Endothelial cell of hepatic sinusoid (primary cell): ENCODE data around the gene PRUNE2.
"Not testable (repeated sequence)": the region's sequence is repeated elsewhere in the genome, so short reads cannot be mapped to it uniquely, and the experiment has no call there.

Source experiments
- in situ Hi-C: cut with HindIII; loops from 2 replicates; pipeline ENCODE4 v1.10.0; 2017; ENCODE audit warnings: low sequenced_read_pairs

PRUNE2 gene

DNA sequence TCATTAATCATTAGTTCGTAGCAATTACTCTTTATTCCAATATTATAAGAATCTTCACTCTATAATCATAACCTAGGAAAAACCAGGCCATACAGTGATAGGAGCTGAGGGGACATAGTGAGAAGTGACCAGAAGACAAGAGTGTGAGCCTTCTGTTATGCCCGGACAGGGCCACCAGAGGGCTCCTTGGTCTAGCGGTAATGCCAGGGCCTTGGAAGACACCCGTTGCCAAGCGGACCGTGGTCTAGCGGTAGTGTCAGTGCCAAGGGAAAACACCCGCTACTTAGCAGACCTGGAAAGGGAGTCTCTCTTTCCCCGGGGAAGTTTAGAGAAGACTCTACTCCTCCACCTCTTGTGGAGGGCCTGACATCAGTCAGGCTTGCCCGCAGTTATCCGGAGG is 239.9 kb downstream of the PRUNE2 start:
- in situ Hi-C loops = not testable (repeated sequence)

GRCh38 chr9:76665458-76665857 is 240.5 kb downstream of the PRUNE2 start:
- in situ Hi-C loops = no loop called here

- in situ Hi-C loops = no loop called here
Observed at GRCh38 chr9:76664120-76664519, 241.8 kb downstream of the PRUNE2 start.

GRCh38 chr9:76662476-76663281 is 243.2 kb downstream of the PRUNE2 start:
- in situ Hi-C loops = no loop called here

DNA sequence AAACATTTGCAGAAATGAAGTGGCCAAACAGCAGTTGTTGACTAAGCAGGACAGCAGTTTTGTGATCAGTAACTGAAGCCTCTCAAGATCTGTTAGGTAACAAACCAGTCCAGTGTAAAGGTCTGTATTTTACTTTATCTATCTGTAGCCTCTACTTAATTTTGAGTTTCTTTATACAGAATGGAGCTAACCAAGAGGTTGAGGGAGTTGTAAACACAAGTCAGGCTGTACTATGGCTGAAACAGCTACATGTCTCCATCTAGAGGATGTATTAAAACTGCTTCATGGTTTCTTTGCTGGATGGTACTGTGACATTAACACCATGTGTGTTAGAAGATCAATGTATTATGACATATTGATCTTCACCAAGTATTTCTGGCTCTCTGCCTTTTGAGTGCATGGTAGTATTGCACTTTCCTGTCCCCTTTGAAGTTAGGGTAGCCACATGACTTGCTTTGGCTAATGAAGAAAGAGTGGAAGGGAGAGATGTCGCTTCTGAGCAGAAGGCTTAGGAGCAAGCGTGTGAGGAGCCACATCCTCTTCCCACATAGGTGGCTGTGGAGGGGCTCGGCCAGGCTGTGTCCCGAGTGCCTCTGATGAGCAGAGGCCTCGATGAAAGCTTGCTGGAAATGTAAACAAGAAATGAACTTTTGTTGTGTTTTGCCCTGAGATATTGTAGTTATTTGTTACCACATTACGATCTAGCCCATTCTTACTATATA is 247.2 kb downstream of the PRUNE2 start:
- in situ Hi-C loops = no loop called here

DNA sequence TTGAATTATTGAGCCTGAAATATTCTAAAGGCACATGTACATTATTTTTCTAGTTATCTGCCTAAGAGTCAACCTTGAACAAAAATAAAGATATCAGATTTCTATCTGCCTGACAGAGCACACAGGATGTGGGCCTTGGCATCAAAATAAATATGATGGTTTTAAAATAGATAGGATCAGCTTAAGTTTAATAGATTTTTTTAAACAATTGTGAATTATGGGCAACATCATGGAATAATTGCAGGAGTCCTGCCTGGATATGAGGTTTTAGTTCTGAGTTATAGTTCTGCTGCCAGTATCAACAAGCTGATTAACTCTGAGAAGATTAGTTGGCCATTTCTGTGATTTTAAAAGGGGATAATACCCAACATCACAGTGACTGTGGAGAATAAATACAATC is 248.6 kb downstream of the PRUNE2 start:
- in situ Hi-C loops = no loop called here

DNA sequence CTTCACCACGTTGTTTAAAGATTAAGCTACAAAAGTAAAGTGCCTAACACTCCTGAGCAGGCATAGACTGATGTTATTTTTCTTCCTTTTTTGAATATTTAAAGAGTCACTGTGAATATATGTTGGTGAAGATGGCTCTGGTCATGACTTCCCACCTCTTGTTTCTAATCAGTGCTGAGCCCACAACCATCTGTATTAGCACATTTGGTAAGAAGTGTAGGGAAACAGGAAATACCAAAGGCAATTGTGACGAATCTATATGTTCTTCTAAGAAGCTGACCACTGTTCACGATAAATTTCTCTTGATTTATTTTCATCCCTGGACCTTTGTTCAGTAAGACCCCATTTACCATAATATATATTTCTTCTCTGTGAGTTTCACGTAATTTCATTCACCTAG is 249.9 kb downstream of the PRUNE2 start:
- in situ Hi-C loops = no loop called here

DNA sequence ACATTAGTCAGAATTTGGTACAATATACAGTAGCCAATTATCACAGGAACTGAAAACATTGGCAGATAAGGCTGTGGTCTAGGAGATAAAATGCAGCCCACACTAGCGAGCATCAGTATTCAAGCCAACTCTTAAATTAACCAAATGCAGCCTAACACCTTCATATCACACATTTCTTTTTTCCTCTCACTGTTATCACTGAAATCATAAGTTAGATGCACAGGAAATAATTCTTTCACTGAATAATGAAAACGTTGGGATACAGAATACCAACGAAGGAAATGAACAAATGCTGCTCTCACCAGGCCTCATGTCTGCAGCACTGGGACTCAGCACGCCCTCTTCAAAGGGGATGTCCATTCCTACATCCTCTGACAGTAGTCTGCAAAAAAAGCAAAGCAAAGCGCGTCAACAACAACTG is 250.8 kb downstream of the PRUNE2 start:
- in situ Hi-C loops = no loop called here

- in situ Hi-C loops = loop anchor here (5.0 kb wide), 1 partner anchor 48 kb away; no protein-coding TSS in a partner anchor
Observed at GRCh38 chr9:76654575-76654974, 251.3 kb downstream of the PRUNE2 start.

GRCh38 chr9:76654051-76654461 is 251.9 kb downstream of the PRUNE2 start:
- in situ Hi-C loops = loop anchor here (5.0 kb wide), 1 partner anchor 48 kb away; no protein-coding TSS in a partner anchor

- in situ Hi-C loops = loop anchor here (5.0 kb wide), 1 partner anchor 49 kb away; no protein-coding TSS in a partner anchor
Observed at GRCh38 chr9:76652894-76653293, 253.0 kb downstream of the PRUNE2 start.

GRCh38 chr9:76651119-76651705 is 254.7 kb downstream of the PRUNE2 start:
- in situ Hi-C loops = loop anchor here (5.0 kb wide), 1 partner anchor 51 kb away; no protein-coding TSS in a partner anchor

GRCh38 chr9:76650692-76651091 is 255.2 kb downstream of the PRUNE2 start:
- in situ Hi-C loops = loop anchor here (5.0 kb wide), 1 partner anchor 52 kb away; no protein-coding TSS in a partner anchor

- in situ Hi-C loops = loop anchor here (5.0 kb wide), 1 partner anchor 52 kb away; no protein-coding TSS in a partner anchor
Observed at GRCh38 chr9:76649894-76650293, 256.0 kb downstream of the PRUNE2 start.

DNA sequence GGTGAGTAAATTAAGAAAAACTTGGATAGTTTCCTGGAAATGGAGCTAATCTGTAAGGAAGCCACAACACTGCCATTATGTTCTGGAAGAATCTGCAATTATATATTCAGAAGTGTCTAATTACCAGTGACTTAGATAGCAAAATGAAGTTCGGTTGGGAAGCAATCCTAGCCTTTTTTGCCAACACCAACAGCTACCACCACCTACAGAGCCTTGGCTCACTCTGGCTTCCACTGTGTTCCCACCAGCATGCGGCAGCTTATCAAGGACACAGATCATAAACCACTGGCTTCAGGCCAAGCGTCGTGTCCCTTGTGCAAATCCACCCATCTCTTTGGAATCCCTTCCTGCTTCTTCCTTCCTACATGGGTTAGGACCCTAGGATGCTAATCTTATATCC is 259.7 kb downstream of the PRUNE2 start:
- in situ Hi-C loops = no loop called here

DNA sequence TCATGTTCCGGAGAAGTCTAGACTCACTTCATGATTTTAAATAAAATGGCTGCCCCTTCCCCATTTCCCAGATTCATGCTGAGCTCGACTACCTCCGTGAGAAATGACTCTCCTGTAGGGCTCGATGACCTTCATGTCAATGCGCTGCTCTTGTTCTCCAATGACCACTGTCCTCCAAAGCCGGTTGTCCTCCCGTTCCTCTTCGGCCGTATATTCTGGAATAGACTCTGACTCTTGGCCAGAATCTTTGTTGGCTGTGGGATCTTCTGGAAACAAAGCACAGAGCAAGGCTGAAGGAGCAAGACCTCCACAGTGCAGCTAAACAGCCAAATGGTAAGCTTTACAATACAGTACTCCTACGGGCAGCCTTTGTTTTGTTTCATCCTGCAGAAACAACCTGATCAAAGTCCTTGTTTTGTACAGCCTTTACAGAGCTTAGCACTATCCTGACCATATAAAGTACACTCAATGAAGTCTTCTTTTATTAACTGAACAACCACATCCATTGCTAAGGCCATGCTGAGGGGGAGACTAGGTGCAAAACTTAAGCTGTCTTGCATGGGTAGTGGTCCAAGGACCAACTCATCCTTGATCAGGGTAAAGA is 261.2 kb downstream of the PRUNE2 start:
- in situ Hi-C loops = no loop called here

DNA sequence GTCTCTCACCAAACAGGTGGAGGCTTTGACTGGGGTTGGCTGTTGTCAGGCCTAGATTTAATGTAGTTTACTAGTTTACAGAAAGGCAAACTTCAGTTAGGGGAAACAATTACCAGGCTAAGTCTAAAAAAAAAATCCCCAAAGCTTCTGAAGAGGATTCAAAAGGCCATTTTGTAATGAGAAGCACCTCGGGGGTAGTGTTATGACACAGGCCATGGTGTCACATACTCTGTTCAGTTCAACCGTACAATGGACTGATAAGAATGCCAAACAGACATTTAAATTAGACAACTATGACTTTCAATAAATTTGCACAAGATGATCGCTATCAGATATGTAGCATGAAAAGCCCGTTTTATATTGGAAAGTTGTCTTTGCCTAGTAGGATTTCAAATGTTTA is 261.7 kb downstream of the PRUNE2 start:
- in situ Hi-C loops = no loop called here

- in situ Hi-C loops = no loop called here
Observed at GRCh38 chr9:76643399-76644117, 262.4 kb downstream of the PRUNE2 start.

GRCh38 chr9:76642701-76643209 is 263.2 kb downstream of the PRUNE2 start:
- in situ Hi-C loops = no loop called here

- in situ Hi-C loops = no loop called here
Observed at GRCh38 chr9:76642074-76642473, 263.8 kb downstream of the PRUNE2 start.
